Endothelial cell of umbilical vein (primary cell): ENCODE measurements around the gene LLCFC1. TPM values are rescaled to one million over a fixed set of nuclear protein-coding genes. Genes with fewer than 3 reads are reported as not detected.

Source experiments
- BruUV-seq: library from RNA; stranded (reverse); fragments of 400-500 nt; replicated peaks from 2 replicates; lab custom pipeline; 2021; lab: Mats Ljungman, UMichigan
- CTCF ChIA-PET: fragments of 300-600, 350-600 bp; sonication (Branson Sonifier 250); formaldehyde crosslinking; loops from one replicate; lab custom pipeline; 2021; ENCODE audit warnings: antibody characterized with exemption, inconsistent platforms; lab: Charles Lee
- POLR2A ChIA-PET: fragments of 300-600, 350-600 bp; sonication (Branson Sonifier 250); formaldehyde crosslinking; loops from one replicate; lab custom pipeline; 2021; ENCODE audit warnings: antibody characterized with exemption, inconsistent platforms; lab: Charles Lee
- DNase-seq: peaks from one replicate; pipeline ENCODE4 v3.0.0-alpha.2; 2011; ENCODE audit warnings: low read depth, low spot score
- FAIRE-seq: peaks from 2 replicates; lab custom pipeline; 2011; peaks lifted over from hg19 to GRCh38; lab: Jason Lieb, UNC
- H2AFZ ChIP-seq: 2 replicates; pipeline ENCODE4 v1.6.0; 2012; ENCODE audit warnings: low read depth, low read length, control low read depth, inconsistent platforms
- H3K27ac ChIP-seq: 2 replicates; pipeline ENCODE4 v1.5.1; 2011; ENCODE audit warnings: low read depth, mild to moderate bottlenecking, control low read depth, low read length, moderate library complexity; ENCODE audit not compliant: insufficient read depth
- H3K27me3 ChIP-seq, 2 experiments: 2 replicates each; pipeline versions ENCODE4 v1.6.0 to v1.6.1; 2011; ENCODE audit warnings: low read length in 2 of 2, mixed read lengths in 1 of 2; ENCODE audit not compliant: control insufficient read depth in 2 of 2, insufficient read depth in 2 of 2
- H3K36me3 ChIP-seq, 2 experiments: 2 replicates in 1 of 2; 3 replicates in 1 of 2; pipeline ENCODE4 v1.5.1; 2011; ENCODE audit warnings: low read length in 2 of 2, mild to moderate bottlenecking in 1 of 2, moderate library complexity in 1 of 2; ENCODE audit not compliant: control insufficient read depth in 2 of 2, insufficient read depth in 2 of 2; ENCODE audit errors: extremely low read depth in 1 of 2
- H3K4me1 ChIP-seq: 3 replicates; pipeline ENCODE4 v1.5.1; 2011; ENCODE audit warnings: mild to moderate bottlenecking, low read length; ENCODE audit not compliant: control insufficient read depth, insufficient read depth; ENCODE audit errors: extremely low read depth
- H3K4me2 ChIP-seq: 2 replicates; pipeline ENCODE4 v1.6.1; 2011; ENCODE audit warnings: low read length, control low read depth, mixed read lengths; ENCODE audit not compliant: insufficient read depth
- H3K4me3 ChIP-seq, 3 experiments: fragments of 200-600 bp in 1 of 3; sonication (generic), shearing (Covaris generic) in 1 of 3; replicated peaks in 1 of 3; 2 replicates each; pipeline ENCODE4 v1.5.1; 2011 to 2016; ENCODE audit warnings: control low read depth in 3 of 3, low read length in 3 of 3, mild to moderate bottlenecking in 2 of 3, inconsistent platforms in 1 of 3, low read depth in 1 of 3, moderate library complexity in 1 of 3; ENCODE audit not compliant: insufficient read depth in 1 of 3
- H3K79me2 ChIP-seq: 2 replicates; pipeline ENCODE4 v1.6.0; 2012; ENCODE audit warnings: low read length, inconsistent platforms; ENCODE audit not compliant: control insufficient read depth, insufficient read depth
- H3K9ac ChIP-seq: replicated peaks from 2 replicates; pipeline ENCODE3; 2011; ENCODE audit warnings: low read length, control low read depth; ENCODE audit not compliant: insufficient read depth; ENCODE audit errors: extremely low read depth
- H3K9me1 ChIP-seq: replicated peaks from 3 replicates; pipeline ENCODE4 v1.6.0; 2011; ENCODE audit warnings: mild to moderate bottlenecking, low read length; ENCODE audit not compliant: control insufficient read depth, insufficient read depth; ENCODE audit errors: extremely low read depth
- H3K9me3 ChIP-seq: replicated peaks from 2 replicates; pipeline ENCODE4 v1.5.1; 2012; ENCODE audit warnings: low read length, inconsistent platforms; ENCODE audit not compliant: control insufficient read depth, insufficient read depth
- H4K20me1 ChIP-seq: replicated peaks from 2 replicates; pipeline ENCODE3; 2011; ENCODE audit warnings: mild to moderate bottlenecking, low read length; ENCODE audit not compliant: control insufficient read depth, insufficient read depth; ENCODE audit errors: extremely low read depth
- CTCF ChIP-seq, 2 donors: IDR thresholded peaks; 1 replicate in 1 of 2; 2 replicates in 1 of 2; pipeline ENCODE4 v1.5.1; 2011; ENCODE audit warnings: low read length in 2 of 2, mild to moderate bottlenecking in 2 of 2, moderate library complexity in 2 of 2, control low read depth in 1 of 2, inconsistent platforms in 1 of 2, low read depth in 1 of 2; ENCODE audit not compliant: insufficient read depth in 1 of 2; ENCODE audit errors: extremely low read depth in 1 of 2
- EZH2 ChIP-seq: IDR thresholded peaks from 2 replicates; pipeline ENCODE4 v1.6.1; 2012; ENCODE audit warnings: borderline replicate concordance, low read depth, mild to moderate bottlenecking, moderate library complexity, low read length, inconsistent platforms; ENCODE audit not compliant: severe bottlenecking
- FOS ChIP-seq: IDR thresholded peaks from 2 replicates; pipeline ENCODE4 v1.6.1; 2011; ENCODE audit warnings: mild to moderate bottlenecking, low read length, moderate library complexity, borderline replicate concordance; ENCODE audit not compliant: insufficient read depth
- GATA2 ChIP-seq: IDR thresholded peaks from 2 replicates; pipeline ENCODE4 v1.7.0; 2011; ENCODE audit warnings: low read depth, mild to moderate bottlenecking, moderate library complexity, mixed read lengths, low read length; ENCODE audit not compliant: insufficient read length, insufficient read depth
- JUN ChIP-seq: IDR thresholded peaks from 2 replicates; pipeline ENCODE4 v1.6.1; 2011; ENCODE audit warnings: borderline replicate concordance, low read depth; ENCODE audit not compliant: insufficient read length, insufficient read depth
- MAX ChIP-seq: IDR thresholded peaks from 2 replicates; pipeline ENCODE4 v1.6.1; 2011; ENCODE audit not compliant: insufficient read depth, insufficient read length
- MYC ChIP-seq: IDR thresholded peaks from one replicate; pipeline ENCODE4 v1.6.1; 2011; ENCODE audit warnings: mild to moderate bottlenecking, low read depth, low read length
- POLR2A ChIP-seq: IDR thresholded peaks from 2 replicates; pipeline ENCODE4 v1.6.1; 2012; ENCODE audit warnings: low read depth, mild to moderate bottlenecking, control low read depth, low read length
- POLR2AphosphoS5 ChIP-seq: IDR thresholded peaks from 2 replicates; pipeline ENCODE4 v1.6.1; 2012; ENCODE audit warnings: low read depth, mild to moderate bottlenecking, control low read depth, low read length, moderate library complexity; ENCODE audit not compliant: insufficient read depth
- dilution Hi-C: fragments of 300-500 bp; cut with MboI; formaldehyde crosslinking; loops from one replicate; pipeline ENCODE4 v1.15.0; 2019; ENCODE audit warnings: low sequenced_read_pairs; ENCODE audit not compliant: extremely low pct_ligation_motif_present
- intact Hi-C: fragments of 100-400 bp; cut with micrococcal nuclease; formaldehyde crosslinking; loops from one replicate; pipeline ENCODE4 v1.10.0; 2022
- polyA plus RNA-seq, 4 experiments: library from polyadenylated mRNA; depleted of rRNA in 3 of 4; stranded (reverse) in 3 of 4; unstranded in 1 of 4; fragments of >200 nt; gene quantifications; 2 replicates each; pipeline versions ENCODE4 v1.2.1 to v1.2.3, GENCODE V29; 2011 to 2012; ENCODE audit warnings: missing spikeins in 1 of 4
- total RNA-seq: library from RNA; stranded (reverse); gene quantifications from 2 replicates; pipeline ENCODE4 v1.2.3, GENCODE V29; 2021

LLCFC1 gene
- total and polyA plus RNA-seq, 2 donors (not counting 3 experiments of a cell fraction or from before 2014, with no cell fraction given), result not detected

GRCh38 chr7:142899661-142900060 lies 39.6 kb upstream of the LLCFC1 start:
- Histone ChIP-seq H3K9ac (no peak overlapping the region), H3K4me2 (no peak overlapping the region), H3K4me3 (no peak overlapping the region), H3K27ac (no peak overlapping the region), H3K79me2 (no peaks in the 10 kb centered on the region), H2AFZ (no peak overlapping the region), H3K9me3 (no peaks in the 10 kb centered on the region), H3K4me1 (no peaks in the 10 kb centered on the region), H3K27me3 (no peaks in the 10 kb centered on the region), H3K36me3 (no peaks in the 10 kb centered on the region), H4K20me1 (no peaks in the 10 kb centered on the region), H3K9me1 (no peaks in the 10 kb centered on the region)
- dilution Hi-C loops, result no loop called here
- intact Hi-C loops, result no loop called here
- CTCF ChIA-PET, result interaction anchor here (2.0 to 2.1 kb wide), 2 partner anchors 11 to 315 kb away, joined by 5 to 8 read pairs; no protein-coding TSS in a partner anchor
- FAIRE-seq (no peak), DNase-seq (no peak)
- POLR2A ChIA-PET, result no interaction called here
- TF ChIP-seq GATA2 (no peak), POLR2A (no peak), EZH2 (no peak), MAX (no peak), CTCF (IDR thresholded peaks at IDR 0.05; ENCODE audit: extremely low read depth in 1 of 2, insufficient read depth in 1 of 2, low read depth in 1 of 2, low read length in 2 of 2) (no peak), POLR2AphosphoS5 (no peak), JUN (no peak), FOS (no peak), MYC (no peak)
- BruUV-seq, result no TSS peak
